ENCODE measurements around the gene PTPRD. TPM values are rescaled to one million over a fixed set of nuclear protein-coding genes. Genes with fewer than 3 reads are reported as not detected.

Gene PTPRD
- total RNA-seq, 2 donors from 2014 or later = 97.4 to 101 TPM

- DNase-seq = no peak
- Mint-ChIP-seq H3K4me1 (no peaks in the 10 kb centered on the region), H3K27ac (no peak overlapping the region), H3K36me3 (ENCODE audit: low read depth) (no peaks in the 10 kb centered on the region), H3K9me3 (no peaks in the 10 kb centered on the region), H3K4me3 (no peak overlapping the region), H3K27me3 (ENCODE audit: insufficient read depth) (no peaks in the 10 kb centered on the region)
- H3K4me3 ChIP-seq (ENCODE audit: low read length) = no peak overlapping the region
- TF ChIP-seq CTCF (conservative IDR thresholded peaks at IDR 0.05) = no peak
- no peak overlapping the region for H3K27ac ChIP-seq (ENCODE audit: low read depth, low read length)
- H3K36me3 ChIP-seq (ENCODE audit: control insufficient read depth, insufficient read depth, low read length) = no peaks in the 10 kb centered on the region
- H3K27me3 ChIP-seq (ENCODE audit: control insufficient read depth, insufficient read depth, low read length, poor library complexity, severe bottlenecking) = peaks cover 26% of the 10 kb centered on the region
- H3K9me3 ChIP-seq (ENCODE audit: control insufficient read depth, low read length) = no peaks in the 10 kb centered on the region
- no peak overlapping the region for H3K9ac ChIP-seq (ENCODE audit: extremely low read depth, low read length, poor library complexity, severe bottlenecking)
- WGBS, 2 experiments (ENCODE audit: insufficient coverage in 1 of 2, insufficient read length in 1 of 2) = 88% methylated on average over 1 of the region's 1 CpG; no CpG with 5 or more reads in 1 of the 2 experiments
- no peaks in the 10 kb centered on the region for H3K4me1 ChIP-seq (ENCODE audit: control insufficient read depth, insufficient read depth, low read length)
Measured at GRCh38 chr9:8417341-8417740, 2195.5 kb downstream of the PTPRD start.

- no peaks in the 10 kb centered on the region for H3K36me3 Mint-ChIP-seq (ENCODE audit: low read depth)
- H3K9me3 Mint-ChIP-seq = no peaks in the 10 kb centered on the region
- Histone ChIP-seq H3K9ac (ENCODE audit: extremely low read depth, low read length, poor library complexity, severe bottlenecking) (no peak overlapping the region), H3K4me3 (ENCODE audit: low read length) (no peak overlapping the region), H3K4me1 (ENCODE audit: control insufficient read depth, insufficient read depth, low read length) (peaks cover 6% of the 10 kb centered on the region), H3K9me3 (ENCODE audit: control insufficient read depth, low read length) (no peaks in the 10 kb centered on the region), H3K27ac (ENCODE audit: low read depth, low read length) (no peak overlapping the region), H3K27me3 (ENCODE audit: control insufficient read depth, insufficient read depth, low read length, poor library complexity, severe bottlenecking) (peaks cover 11% of the 10 kb centered on the region), H3K36me3 (ENCODE audit: control insufficient read depth, insufficient read depth, low read length) (no peaks in the 10 kb centered on the region)
- 94 to 96% methylated on average over 2 to 3 of the region's 3 CpGs for WGBS, 2 experiments (ENCODE audit: insufficient coverage in 1 of 2, insufficient read length in 1 of 2)
- H3K4me1 Mint-ChIP-seq = peaks cover 25% of the 10 kb centered on the region
- no peaks in the 10 kb centered on the region for H3K27me3 Mint-ChIP-seq (ENCODE audit: insufficient read depth)
- no peak for TF ChIP-seq CTCF (conservative IDR thresholded peaks at IDR 0.05)
- H3K27ac Mint-ChIP-seq = no peak overlapping the region
- no peak for DNase-seq
- no peak overlapping the region for H3K4me3 Mint-ChIP-seq
Measured at GRCh38 chr9:8412327-8412726, 2200.5 kb downstream of the PTPRD start.

DNA sequence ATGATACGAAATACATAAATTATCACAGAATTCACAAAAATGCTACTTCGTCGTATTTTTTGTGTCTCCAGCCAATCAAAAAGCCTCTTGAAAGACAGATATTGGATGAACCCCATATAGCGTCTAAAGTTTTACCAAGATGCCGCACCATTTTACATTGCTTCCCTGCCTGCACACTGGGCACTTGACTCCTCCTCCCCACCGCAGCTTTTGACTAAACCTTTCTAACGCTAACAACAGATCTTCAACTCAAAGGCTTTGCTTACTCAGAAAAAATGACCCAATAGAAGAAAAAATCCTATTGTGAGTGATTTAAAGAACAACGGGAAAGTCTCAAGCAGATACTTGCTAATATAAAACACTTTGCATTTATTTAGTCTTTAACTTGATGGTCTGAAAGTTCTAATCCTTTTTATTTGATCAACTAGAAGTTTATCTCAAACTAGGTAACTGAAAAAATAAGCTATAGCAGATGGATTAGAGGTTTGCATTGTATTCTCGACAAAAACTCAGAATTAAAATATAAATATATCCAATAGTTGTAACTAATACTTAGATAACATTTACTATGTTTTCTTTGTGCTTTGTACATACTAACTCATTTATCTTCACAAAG, 2204.1 kb downstream of the PTPRD start:
- H3K9me3 Mint-ChIP-seq = no peaks in the 10 kb centered on the region
- H3K36me3 ChIP-seq (ENCODE audit: control insufficient read depth, insufficient read depth, low read length) = peaks cover 3% of the 10 kb centered on the region
- H3K4me1 Mint-ChIP-seq = peaks cover 26% of the 10 kb centered on the region
- H3K27ac Mint-ChIP-seq = no peak overlapping the region
- H3K27ac ChIP-seq (ENCODE audit: low read depth, low read length) = no peak overlapping the region
- H3K36me3 Mint-ChIP-seq (ENCODE audit: low read depth) = no peaks in the 10 kb centered on the region
- H3K9me3 ChIP-seq (ENCODE audit: control insufficient read depth, low read length) = no peaks in the 10 kb centered on the region
- H3K4me3 ChIP-seq (ENCODE audit: low read length) = no peak overlapping the region
- H3K4me3 Mint-ChIP-seq = no peak overlapping the region
- no peak overlapping the region for H3K9ac ChIP-seq (ENCODE audit: extremely low read depth, low read length, poor library complexity, severe bottlenecking)
- 68% methylated on average over 3 to 8 of the region's 9 CpGs for WGBS, 2 experiments (ENCODE audit: insufficient coverage in 1 of 2, insufficient read length in 1 of 2)
- peaks cover 6% of the 10 kb centered on the region for H3K4me1 ChIP-seq (ENCODE audit: control insufficient read depth, insufficient read depth, low read length)
- TF ChIP-seq CTCF (conservative IDR thresholded peaks at IDR 0.05) = no peak
- no peaks in the 10 kb centered on the region for H3K27me3 ChIP-seq (ENCODE audit: control insufficient read depth, insufficient read depth, low read length, poor library complexity, severe bottlenecking)
- DNase-seq = no peak
- no peaks in the 10 kb centered on the region for H3K27me3 Mint-ChIP-seq (ENCODE audit: insufficient read depth)

Measured in endodermal cell (in vitro differentiated cells).